Uterus (tissue), 4 donors: ENCODE data around the gene MUC2. TPM values are rescaled to one million over a fixed set of nuclear protein-coding genes. Genes with fewer than 3 reads are reported as not detected.

ENCODE experiments used
- DNase-seq, 2 donors: peaks; one replicate each; pipeline ENCODE4 v3.0.0-alpha.2; 2019 to 2020
- H3K27ac ChIP-seq, 2 donors: fragments of 200-600 bp; sonication (generic); 1 replicate in 1 of 2; 2 replicates in 1 of 2; pipeline ENCODE4 v1.5.1; 2016 to 2018
- H3K27me3 ChIP-seq, 2 donors: fragments of 200-600 bp; sonication (generic); one replicate each; pipeline ENCODE4 v1.5.1; 2018 to 2019; ENCODE audit warnings: control low read depth in 1 of 2
- H3K36me3 ChIP-seq, 2 donors: fragments of 200-600 bp; sonication (generic); one replicate each; pipeline ENCODE4 v1.5.1; 2019; ENCODE audit warnings: control low read depth in 1 of 2
- H3K4me1 ChIP-seq, 2 donors: fragments of 200-600 bp; sonication (generic); one replicate each; pipeline ENCODE4 v1.5.1; 2018 to 2019; ENCODE audit warnings: control low read depth in 1 of 2
- H3K4me3 ChIP-seq, 2 donors: fragments of 200-600 bp; sonication (generic); 1 replicate in 1 of 2; 2 replicates in 1 of 2; pipeline ENCODE4 v1.5.1; 2018 to 2019; ENCODE audit warnings: mild to moderate bottlenecking in 1 of 2
- H3K9me3 ChIP-seq, 2 donors: fragments of 200-600 bp; sonication (generic); one replicate each; pipeline ENCODE4 v1.5.1; 2019; ENCODE audit warnings: control low read depth in 1 of 2
- POLR2A ChIP-seq, 2 donors: fragments of 450-650 bp; IDR thresholded peaks; one replicate each; pipeline ENCODE4 v1.6.1; 2016; ENCODE audit warnings: antibody characterized with exemption in 2 of 2, mild to moderate bottlenecking in 1 of 2, moderate library complexity in 1 of 2
- intact Hi-C: fragments of 100-400 bp; cut with DNase I; formaldehyde crosslinking; loops from one replicate; pipeline ENCODE4 v1.15.1; 2023; ENCODE audit warnings: low total_unique reads
- total RNA-seq, 4 donors: library from RNA; depleted of rRNA in 3 of 4; stranded (reverse); fragments of >200 nt in 3 of 4; gene quantifications; one replicate each; pipeline versions ENCODE4 v1.1.0 to v1.2.4, GENCODE V29; 2014 to 2023
- TF ChIP-seq, protein P1 (sequence below), 4 experiments: fragments of 200-600 bp in 2 of 4; fragments of 450-650 bp in 2 of 4; sonication (generic) in 2 of 4; IDR thresholded peaks; one replicate each; pipeline ENCODE4 v1.5.1; 2016 to 2019; ENCODE audit warnings: antibody characterized with exemption in 4 of 4, mild to moderate bottlenecking in 2 of 4, moderate library complexity in 1 of 4
- donor health status: DM: yes; HTN: yes; CAD: no.

Gene MUC2
- 1 to 10 TPM in 1 of 4 donors, under 1 TPM in 2, not detected in 1; 0.06 to 1.8 (median 0.26) TPM for total RNA-seq

DNA sequence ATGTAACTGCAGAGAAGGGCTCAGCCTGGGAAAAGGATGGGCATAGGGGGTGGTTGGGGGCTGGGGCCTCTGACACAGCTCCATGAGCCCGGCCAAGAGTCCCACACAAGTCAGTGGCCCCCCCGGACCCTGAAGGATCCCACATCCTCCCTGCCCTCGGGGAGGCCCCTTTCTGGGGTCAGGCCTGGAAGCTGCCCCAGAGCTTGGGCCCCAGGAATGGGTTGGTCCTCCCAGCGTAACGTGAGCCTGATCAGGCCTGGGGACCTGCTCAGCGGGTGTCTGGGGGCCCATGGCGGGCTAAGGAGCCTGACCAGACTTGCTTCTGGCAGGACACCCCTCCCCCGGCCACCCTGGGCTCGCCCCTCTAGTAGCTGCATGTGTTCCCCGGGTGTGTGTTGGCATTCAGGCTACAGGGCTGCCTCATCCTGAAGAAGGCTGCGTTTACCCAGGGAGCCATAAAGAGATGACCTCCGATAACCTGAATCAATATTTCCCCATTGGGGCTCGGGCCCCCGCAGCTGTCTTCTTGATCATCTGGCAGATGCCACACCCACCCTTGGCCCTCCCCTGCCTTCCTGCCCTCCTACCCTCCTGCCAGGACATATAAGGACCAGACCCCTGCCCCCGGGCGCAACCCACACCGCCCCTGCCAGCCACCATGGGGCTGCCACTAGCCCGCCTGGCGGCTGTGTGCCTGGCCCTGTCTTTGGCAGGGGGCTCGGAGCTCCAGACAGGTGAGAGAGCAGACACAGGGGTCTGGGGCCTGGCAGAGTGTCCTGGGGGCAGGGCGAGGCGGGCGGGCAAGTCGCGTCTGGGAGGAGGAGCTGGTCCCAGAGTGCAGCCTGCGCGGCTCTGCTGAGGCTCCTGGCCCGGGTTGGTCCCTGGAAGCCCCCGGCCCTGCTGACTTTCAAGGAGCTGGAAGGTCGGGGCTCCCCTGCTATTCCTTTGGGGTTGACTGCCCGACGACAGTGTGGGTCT is at the start of gene MUC2:
MUC2 (plus strand) TSS at position 631 of the 978 bp plus-strand sequence.
- Histone ChIP-seq H3K27me3 (no peaks in the 10 kb centered on the region), H3K27ac (no peak within 1 kb of the TSS), H3K4me3 (no peak within 1 kb of the TSS), H3K9me3 (no peaks in the 10 kb centered on the region), H3K36me3 (no peaks in the 10 kb centered on the region), H3K4me1 (no peaks in the 10 kb centered on the region)
- DNase-seq = peak; percentile 11 to 13
- intact Hi-C loops = no loop called here
- no peak for TF ChIP-seq POLR2A (IDR thresholded peaks at IDR 0.05)
- TF ChIP-seq, protein P1, sequence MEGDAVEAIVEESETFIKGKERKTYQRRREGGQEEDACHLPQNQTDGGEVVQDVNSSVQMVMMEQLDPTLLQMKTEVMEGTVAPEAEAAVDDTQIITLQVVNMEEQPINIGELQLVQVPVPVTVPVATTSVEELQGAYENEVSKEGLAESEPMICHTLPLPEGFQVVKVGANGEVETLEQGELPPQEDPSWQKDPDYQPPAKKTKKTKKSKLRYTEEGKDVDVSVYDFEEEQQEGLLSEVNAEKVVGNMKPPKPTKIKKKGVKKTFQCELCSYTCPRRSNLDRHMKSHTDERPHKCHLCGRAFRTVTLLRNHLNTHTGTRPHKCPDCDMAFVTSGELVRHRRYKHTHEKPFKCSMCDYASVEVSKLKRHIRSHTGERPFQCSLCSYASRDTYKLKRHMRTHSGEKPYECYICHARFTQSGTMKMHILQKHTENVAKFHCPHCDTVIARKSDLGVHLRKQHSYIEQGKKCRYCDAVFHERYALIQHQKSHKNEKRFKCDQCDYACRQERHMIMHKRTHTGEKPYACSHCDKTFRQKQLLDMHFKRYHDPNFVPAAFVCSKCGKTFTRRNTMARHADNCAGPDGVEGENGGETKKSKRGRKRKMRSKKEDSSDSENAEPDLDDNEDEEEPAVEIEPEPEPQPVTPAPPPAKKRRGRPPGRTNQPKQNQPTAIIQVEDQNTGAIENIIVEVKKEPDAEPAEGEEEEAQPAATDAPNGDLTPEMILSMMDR (IDR thresholded peaks at IDR 0.05) = no peak

- H3K4me1 ChIP-seq = no peaks in the 10 kb centered on the region
- H3K36me3 ChIP-seq = no peaks in the 10 kb centered on the region
- no peak for DNase-seq
- H3K9me3 ChIP-seq = no peaks in the 10 kb centered on the region
- no peak overlapping the region for H3K4me3 ChIP-seq
- TF ChIP-seq POLR2A (IDR thresholded peaks at IDR 0.05) = no peak
- TF ChIP-seq, protein P1 (IDR thresholded peaks at IDR 0.05) = no peak
- H3K27me3 ChIP-seq = no peaks in the 10 kb centered on the region
- H3K27ac ChIP-seq = no peak overlapping the region
- intact Hi-C loops = no loop called here
Measured at GRCh38 chr11:1025410-1026162, 49.1 kb upstream of the MUC2 start.

DNA sequence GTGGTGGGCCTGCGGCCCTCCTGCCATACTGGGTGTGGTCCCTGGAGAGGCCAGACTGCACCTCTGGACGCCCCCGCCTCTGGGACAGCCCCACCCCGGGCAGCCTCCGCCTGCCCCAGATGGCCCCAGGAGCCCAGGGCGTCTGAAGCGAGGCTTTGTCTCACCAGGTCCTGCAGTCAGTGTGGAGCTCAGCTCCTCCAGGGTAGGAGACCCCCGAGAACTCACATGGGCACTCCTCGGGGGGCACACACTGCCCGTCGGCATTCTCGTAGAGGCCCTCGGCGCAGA is 48.6 kb upstream of the MUC2 start:
- Histone ChIP-seq H3K9me3 (no peaks in the 10 kb centered on the region), H3K4me3 (no peak overlapping the region), H3K27me3 (no peaks in the 10 kb centered on the region), H3K27ac (no peak overlapping the region), H3K4me1 (no peaks in the 10 kb centered on the region), H3K36me3 (no peaks in the 10 kb centered on the region)
- TF ChIP-seq, protein P1 (IDR thresholded peaks at IDR 0.05) = no peak
- TF ChIP-seq POLR2A (IDR thresholded peaks at IDR 0.05) = no peak
- DNase-seq = no peak
- intact Hi-C loops = no loop called here

- Histone ChIP-seq H3K36me3 (no peaks in the 10 kb centered on the region), H3K27ac (no peak overlapping the region), H3K27me3 (no peaks in the 10 kb centered on the region), H3K4me3 (no peak overlapping the region), H3K9me3 (no peaks in the 10 kb centered on the region), H3K4me1 (no peaks in the 10 kb centered on the region)
- no peak for DNase-seq
- TF ChIP-seq, protein P1 (IDR thresholded peaks at IDR 0.05) = no peak
- TF ChIP-seq POLR2A (IDR thresholded peaks at IDR 0.05) = no peak
- intact Hi-C loops = no loop called here
Measured at GRCh38 chr11:1026641-1027482, 47.8 kb upstream of the MUC2 start.
